RWPE2 (cell line): ENCODE results near the gene ANKRD61.
"Not testable (repeated sequence)": the region's sequence is repeated elsewhere in the genome, so short reads cannot be mapped to it uniquely, and the experiment has no call there.

ENCODE experiments used
- ATAC-seq: fragments of 200-7000 bp; cut with Tn5 transposase; 3 replicates; pipeline ENCODE4 v1.9.1; 2021; ENCODE audit warnings: low read depth
- DNase-seq: peaks from one replicate; pipeline ENCODE4 v3.0.0-alpha.2; 2020; ENCODE audit warnings: low spot score
- H3K27ac ChIP-seq: fragments of 450-650 bp; 2 replicates; pipeline ENCODE4 v1.5.1; 2017; ENCODE audit warnings: mild to moderate bottlenecking; ENCODE audit not compliant: poor library complexity, severe bottlenecking
- H3K27me3 ChIP-seq: fragments of 250-450 bp; sonication (Bioruptor Pico); 2 replicates; pipeline ENCODE4 v1.5.1; 2021; ENCODE audit warnings: mild to moderate bottlenecking, moderate library complexity; ENCODE audit not compliant: insufficient read depth, poor library complexity, severe bottlenecking
- H3K36me3 ChIP-seq: fragments of 250-450 bp; sonication (Bioruptor Pico); 2 replicates; pipeline ENCODE4 v1.5.1; 2020; ENCODE audit warnings: low read depth, mild to moderate bottlenecking, moderate library complexity
- H3K4me1 ChIP-seq: fragments of 250-450 bp; sonication (Bioruptor Pico); 2 replicates; pipeline ENCODE4 v1.5.1; 2021; ENCODE audit warnings: mild to moderate bottlenecking, moderate library complexity; ENCODE audit not compliant: insufficient read depth, poor library complexity, severe bottlenecking
- H3K4me3 ChIP-seq: fragments of 250-450 bp; sonication (Bioruptor Pico); 2 replicates; pipeline ENCODE4 v1.5.1; 2021; ENCODE audit warnings: mild to moderate bottlenecking, moderate library complexity; ENCODE audit not compliant: severe bottlenecking
- H3K9me3 ChIP-seq: fragments of 250-450 bp; sonication (Bioruptor Pico); 2 replicates; pipeline ENCODE4 v1.5.1; 2021; ENCODE audit warnings: mild to moderate bottlenecking, moderate library complexity; ENCODE audit not compliant: severe bottlenecking
- CTCF ChIP-seq: fragments of 450-650 bp; IDR thresholded peaks from one replicate; pipeline ENCODE4 v1.5.1; 2017; ENCODE audit warnings: mild to moderate bottlenecking, moderate library complexity; ENCODE audit not compliant: poor library complexity, severe bottlenecking

Gene ANKRD61

GRCh38 chr7:6032167-6032566 lies 991 bp downstream of the ANKRD61 start:
- no peaks in the 10 kb centered on the region for H3K4me1 ChIP-seq
- no peaks in the 10 kb centered on the region for H3K27me3 ChIP-seq
- TF ChIP-seq CTCF = no peak
- DNase-seq = no peak
- H3K27ac ChIP-seq = no peak overlapping the region
- H3K9me3 ChIP-seq = no peaks in the 10 kb centered on the region
- H3K4me3 ChIP-seq = no peak overlapping the region
- no peak for ATAC-seq
- peaks cover 95% of the 10 kb centered on the region for H3K36me3 ChIP-seq

- Histone ChIP-seq H3K36me3 (peaks cover 95% of the 10 kb centered on the region), H3K27ac (no peak overlapping the region), H3K9me3 (no peaks in the 10 kb centered on the region), H3K27me3 (no peaks in the 10 kb centered on the region), H3K4me3 (no peak overlapping the region), H3K4me1 (no peaks in the 10 kb centered on the region)
- ATAC-seq (no peak), DNase-seq (no peak)
- no peak for TF ChIP-seq CTCF
Observed at GRCh38 chr7:6032641-6033040, 1.5 kb downstream of the ANKRD61 start.

GRCh38 chr7:6035165-6035564 lies 4.0 kb downstream of the ANKRD61 start:
- DNase-seq = no peak
- ATAC-seq = no peak
- no peak overlapping the region for H3K4me3 ChIP-seq
- no peaks in the 10 kb centered on the region for H3K4me1 ChIP-seq
- no peak for TF ChIP-seq CTCF
- no peaks in the 10 kb centered on the region for H3K27me3 ChIP-seq
- H3K9me3 ChIP-seq = no peaks in the 10 kb centered on the region
- H3K27ac ChIP-seq = no peak overlapping the region
- H3K36me3 ChIP-seq = peaks cover 92% of the 10 kb centered on the region

- DNase-seq (no peak), ATAC-seq (no peak)
- H3K27me3 ChIP-seq = no peaks in the 10 kb centered on the region
- H3K4me1 ChIP-seq = no peaks in the 10 kb centered on the region
- H3K4me3 ChIP-seq = no peak overlapping the region
- H3K9me3 ChIP-seq = no peaks in the 10 kb centered on the region
- no peak overlapping the region for H3K27ac ChIP-seq
- H3K36me3 ChIP-seq = peaks cover 92% of the 10 kb centered on the region
- TF ChIP-seq CTCF = no peak
Observed at GRCh38 chr7:6035686-6036085, 4.5 kb downstream of the ANKRD61 start.

GRCh38 chr7:6049780-6050179 lies 18.6 kb downstream of the ANKRD61 start:
- no peak for TF ChIP-seq CTCF
- no peak for ATAC-seq
- no peak for DNase-seq
- H3K27me3 ChIP-seq = no peaks in the 10 kb centered on the region
- H3K9me3 ChIP-seq = no peaks in the 10 kb centered on the region
- peaks cover 83% of the 10 kb centered on the region for H3K36me3 ChIP-seq
- H3K27ac ChIP-seq = no peak overlapping the region
- H3K4me1 ChIP-seq = no peaks in the 10 kb centered on the region
- H3K4me3 ChIP-seq = no peak overlapping the region

GRCh38 chr7:6051185-6051584 lies 20.0 kb downstream of the ANKRD61 start:
- not testable (repeated sequence) for H3K4me1 ChIP-seq, H3K4me3 ChIP-seq, H3K9me3 ChIP-seq, H3K27ac ChIP-seq, ATAC-seq, DNase-seq, H3K27me3 ChIP-seq
- H3K36me3 ChIP-seq = peaks cover 74% of the 10 kb centered on the region
